Measurements from ENCODE around the gene ECPAS. TPM values are rescaled to one million over a fixed set of nuclear protein-coding genes. Genes with fewer than 3 reads are reported as not detected.

The ECPAS gene
- total RNA-seq, 1 experiment from 2014 or later = 122 TPM

- TF ChIP-seq, protein P1, sequence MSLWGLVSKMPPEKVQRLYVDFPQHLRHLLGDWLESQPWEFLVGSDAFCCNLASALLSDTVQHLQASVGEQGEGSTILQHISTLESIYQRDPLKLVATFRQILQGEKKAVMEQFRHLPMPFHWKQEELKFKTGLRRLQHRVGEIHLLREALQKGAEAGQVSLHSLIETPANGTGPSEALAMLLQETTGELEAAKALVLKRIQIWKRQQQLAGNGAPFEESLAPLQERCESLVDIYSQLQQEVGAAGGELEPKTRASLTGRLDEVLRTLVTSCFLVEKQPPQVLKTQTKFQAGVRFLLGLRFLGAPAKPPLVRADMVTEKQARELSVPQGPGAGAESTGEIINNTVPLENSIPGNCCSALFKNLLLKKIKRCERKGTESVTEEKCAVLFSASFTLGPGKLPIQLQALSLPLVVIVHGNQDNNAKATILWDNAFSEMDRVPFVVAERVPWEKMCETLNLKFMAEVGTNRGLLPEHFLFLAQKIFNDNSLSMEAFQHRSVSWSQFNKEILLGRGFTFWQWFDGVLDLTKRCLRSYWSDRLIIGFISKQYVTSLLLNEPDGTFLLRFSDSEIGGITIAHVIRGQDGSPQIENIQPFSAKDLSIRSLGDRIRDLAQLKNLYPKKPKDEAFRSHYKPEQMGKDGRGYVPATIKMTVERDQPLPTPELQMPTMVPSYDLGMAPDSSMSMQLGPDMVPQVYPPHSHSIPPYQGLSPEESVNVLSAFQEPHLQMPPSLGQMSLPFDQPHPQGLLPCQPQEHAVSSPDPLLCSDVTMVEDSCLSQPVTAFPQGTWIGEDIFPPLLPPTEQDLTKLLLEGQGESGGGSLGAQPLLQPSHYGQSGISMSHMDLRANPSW (CRISPR knock-in tag; conservative IDR thresholded peaks at IDR 0.05; ENCODE audit: low read depth) = no peak
- TF ChIP-seq TEAD1 (CRISPR knock-in tag; IDR thresholded peaks at IDR 0.05) (no peak), MXD4 (CRISPR knock-in tag; IDR thresholded peaks at IDR 0.05; ENCODE audit: borderline replicate concordance) (no peak), ZNF232 (CRISPR knock-in tag; IDR thresholded peaks at IDR 0.05) (no peak), OVOL2 (CRISPR knock-in tag; IDR thresholded peaks at IDR 0.05; ENCODE audit: borderline replicate concordance) (no peak), TCF7 (CRISPR knock-in tag; IDR thresholded peaks at IDR 0.05; ENCODE audit: low read depth) (no peak), ZNF263 (CRISPR knock-in tag; IDR thresholded peaks at IDR 0.05; ENCODE audit: low read depth) (no peak), ARID4B (CRISPR knock-in tag; IDR thresholded peaks at IDR 0.05; ENCODE audit: borderline replicate concordance) (no peak), NR1H2 (CRISPR knock-in tag; IDR thresholded peaks at IDR 0.05) (no peak), KAT7 (CRISPR knock-in tag; IDR thresholded peaks at IDR 0.05; ENCODE audit: borderline replicate concordance) (no peak), ZNF396 (CRISPR knock-in tag; IDR thresholded peaks at IDR 0.05; ENCODE audit: borderline replicate concordance) (no peak)
These were observed 111.9 kb downstream of the ECPAS start (continued) for GRCh38 chr9:111372297-111372696.

DNA sequence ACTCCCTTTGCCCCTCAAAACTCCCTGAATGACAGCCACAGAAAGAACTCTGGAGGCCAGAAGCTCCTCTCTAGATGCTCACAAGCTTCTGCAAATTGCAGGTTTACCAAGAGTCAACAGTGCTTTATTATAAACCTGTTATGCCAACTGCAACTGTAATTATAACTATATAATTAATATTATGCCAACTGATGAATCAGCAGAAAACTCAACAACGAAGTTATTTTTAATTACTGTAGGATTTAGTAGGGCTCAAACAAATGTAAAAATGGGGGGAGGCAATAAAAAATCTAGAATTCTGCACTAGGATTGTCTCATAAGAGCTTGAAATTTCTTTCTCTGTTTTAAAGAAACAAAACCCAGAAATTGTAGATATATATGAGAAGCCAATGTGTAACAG is 117.2 kb downstream of the ECPAS start:
- Mint-ChIP-seq H3K27ac (no peak overlapping the region), H3K4me1 (no peaks in the 10 kb centered on the region), H3K9me3 (no peaks in the 10 kb centered on the region), H3K36me3 (peaks cover 77% of the 10 kb centered on the region), H3K4me3 (no peak overlapping the region), H3K27me3 (ENCODE audit: low read depth) (no peaks in the 10 kb centered on the region)
- no peak for DNase-seq (ENCODE audit: low spot score)
- ChIA-PET CTCF (no interaction called here), POLR2A (no interaction called here)
- no peak for ATAC-seq
- TF ChIP-seq FOXJ3 (CRISPR knock-in tag; IDR thresholded peaks at IDR 0.05; ENCODE audit: borderline replicate concordance) (no peak), ZNF317 (CRISPR knock-in tag; IDR thresholded peaks at IDR 0.05; ENCODE audit: borderline replicate concordance, low read depth) (no peak), ZNF121 (CRISPR knock-in tag; IDR thresholded peaks at IDR 0.05) (no peak), PREB (CRISPR knock-in tag; IDR thresholded peaks at IDR 0.05; ENCODE audit: borderline replicate concordance) (no peak), ZBTB21 (CRISPR knock-in tag; IDR thresholded peaks at IDR 0.05; ENCODE audit: borderline replicate concordance) (no peak), ZMAT4 (CRISPR knock-in tag; IDR thresholded peaks at IDR 0.05) (no peak), SP1 (CRISPR knock-in tag; conservative IDR thresholded peaks at IDR 0.05) (no peak), GTF2I (CRISPR knock-in tag; conservative IDR thresholded peaks at IDR 0.05) (no peak), ZNF219 (CRISPR knock-in tag; IDR thresholded peaks at IDR 0.05; ENCODE audit: borderline replicate concordance) (no peak), ZNF671 (CRISPR knock-in tag; IDR thresholded peaks at IDR 0.05) (no peak), SMAD3 (CRISPR knock-in tag; IDR thresholded peaks at IDR 0.05; ENCODE audit: borderline replicate concordance) (no peak), NR2C2 (CRISPR knock-in tag; IDR thresholded peaks at IDR 0.05) (no peak), TP53 (CRISPR knock-in tag; IDR thresholded peaks at IDR 0.05) (no peak), ERG (CRISPR knock-in tag; IDR thresholded peaks at IDR 0.05) (no peak), ZNF396 (CRISPR knock-in tag; IDR thresholded peaks at IDR 0.05; ENCODE audit: borderline replicate concordance) (no peak), ELF4 (CRISPR knock-in tag; IDR thresholded peaks at IDR 0.05; ENCODE audit: low read depth) (no peak)
- TF ChIP-seq, protein P2, sequence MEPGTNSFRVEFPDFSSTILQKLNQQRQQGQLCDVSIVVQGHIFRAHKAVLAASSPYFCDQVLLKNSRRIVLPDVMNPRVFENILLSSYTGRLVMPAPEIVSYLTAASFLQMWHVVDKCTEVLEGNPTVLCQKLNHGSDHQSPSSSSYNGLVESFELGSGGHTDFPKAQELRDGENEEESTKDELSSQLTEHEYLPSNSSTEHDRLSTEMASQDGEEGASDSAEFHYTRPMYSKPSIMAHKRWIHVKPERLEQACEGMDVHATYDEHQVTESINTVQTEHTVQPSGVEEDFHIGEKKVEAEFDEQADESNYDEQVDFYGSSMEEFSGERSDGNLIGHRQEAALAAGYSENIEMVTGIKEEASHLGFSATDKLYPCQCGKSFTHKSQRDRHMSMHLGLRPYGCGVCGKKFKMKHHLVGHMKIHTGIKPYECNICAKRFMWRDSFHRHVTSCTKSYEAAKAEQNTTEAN (CRISPR knock-in tag; IDR thresholded peaks at IDR 0.05) = no peak
- TF ChIP-seq, protein P3, sequence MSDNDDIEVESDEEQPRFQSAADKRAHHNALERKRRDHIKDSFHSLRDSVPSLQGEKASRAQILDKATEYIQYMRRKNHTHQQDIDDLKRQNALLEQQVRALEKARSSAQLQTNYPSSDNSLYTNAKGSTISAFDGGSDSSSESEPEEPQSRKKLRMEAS (CRISPR knock-in tag; IDR thresholded peaks at IDR 0.05) = no peak

All from WTC11 (cell line).